CD14-positive monocyte (primary cell): Measurements from ENCODE around the gene ZNF682. TPM values are rescaled to one million over a fixed set of nuclear protein-coding genes. Genes with fewer than 3 reads are reported as not detected.
"Not testable (repeated sequence)": the region's sequence is repeated elsewhere in the genome, so short reads cannot be mapped to it uniquely, and the experiment has no call there.

Experiments
- DNase-seq, 3 donors: peaks; one replicate each; pipeline ENCODE4 v3.0.0-alpha.2; 2011 to 2022
- H2AFZ ChIP-seq: 2 replicates; pipeline ENCODE4 v1.6.0; 2012; ENCODE audit warnings: mild to moderate bottlenecking, low read depth, low read length, inconsistent platforms; ENCODE audit not compliant: insufficient read depth, poor library complexity, severe bottlenecking
- H3K27ac ChIP-seq, 2 donors: 1 replicate in 1 of 2; 2 replicates in 1 of 2; pipeline ENCODE4 v1.5.1; 2012 to 2013; ENCODE audit warnings: low read length in 2 of 2, control low read depth in 1 of 2, inconsistent platforms in 1 of 2, low read depth in 1 of 2, mild to moderate bottlenecking in 1 of 2
- H3K27me3 ChIP-seq, 2 donors: one replicate each; pipeline versions ENCODE4 v1.6.0 to v1.6.1; 2011 to 2013; ENCODE audit warnings: low read length in 2 of 2; ENCODE audit not compliant: control insufficient read depth in 2 of 2, insufficient read depth in 2 of 2
- H3K36me3 ChIP-seq, 2 donors: replicated peaks in 1 of 2; 1 replicate in 1 of 2; 2 replicates in 1 of 2; pipeline versions ENCODE4 v1.5.1 to v1.6.1; 2012 to 2013; ENCODE audit warnings: low read length in 2 of 2, control low read depth in 1 of 2, inconsistent platforms in 1 of 2, mild to moderate bottlenecking in 1 of 2; ENCODE audit not compliant: insufficient read depth in 2 of 2, control insufficient read depth in 1 of 2
- H3K4me1 ChIP-seq, 2 donors: 1 replicate in 1 of 2; 2 replicates in 1 of 2; pipeline versions ENCODE4 v1.5.1 to v1.6.1; 2012 to 2013; ENCODE audit warnings: low read length in 2 of 2, control low read depth in 1 of 2, inconsistent platforms in 1 of 2, mild to moderate bottlenecking in 1 of 2, moderate library complexity in 1 of 2; ENCODE audit not compliant: insufficient read depth in 2 of 2, control insufficient read depth in 1 of 2
- H3K4me2 ChIP-seq: replicated peaks from 2 replicates; pipeline ENCODE3; 2012; ENCODE audit warnings: low read length, moderate library complexity, mild to moderate bottlenecking; ENCODE audit not compliant: poor library complexity, severe bottlenecking; ENCODE audit errors: extremely low read depth
- H3K4me3 ChIP-seq, 3 experiments: fragments of 200-600 bp in 1 of 3; sonication (generic) in 1 of 3; replicated peaks in 1 of 3; 1 replicate in 2 of 3; 2 replicates in 1 of 3; pipeline ENCODE4 v1.5.1; 2011 to 2013; ENCODE audit warnings: low read length in 3 of 3, mild to moderate bottlenecking in 3 of 3, control low read depth in 2 of 3, low read depth in 2 of 3, inconsistent platforms in 1 of 3, moderate library complexity in 1 of 3
- H3K79me2 ChIP-seq: 2 replicates; pipeline ENCODE4 v1.6.0; 2012; ENCODE audit warnings: mild to moderate bottlenecking, control low read depth, inconsistent platforms, low read length, moderate library complexity; ENCODE audit not compliant: insufficient read depth
- H3K9ac ChIP-seq: 2 replicates; pipeline ENCODE4 v1.6.0; 2017; ENCODE audit warnings: low read length, mild to moderate bottlenecking; ENCODE audit not compliant: insufficient read depth, poor library complexity, severe bottlenecking
- H3K9me3 ChIP-seq, 2 donors: replicated peaks in 1 of 2; 1 replicate in 1 of 2; 2 replicates in 1 of 2; pipeline versions ENCODE4 v1.5.1 to v1.6.1; 2012 to 2013; ENCODE audit warnings: low read length in 2 of 2, control low read depth in 1 of 2; ENCODE audit not compliant: control insufficient read depth in 1 of 2, insufficient read depth in 1 of 2
- H4K20me1 ChIP-seq: 2 replicates; pipeline ENCODE4 v1.6.0; 2012; ENCODE audit warnings: mild to moderate bottlenecking, low read length, control low read depth, moderate library complexity; ENCODE audit not compliant: insufficient read depth
- H3K27ac Mint-ChIP-seq, 7 donors: one replicate each; pipeline ENCODE4 v1.8.0; 2020; ENCODE audit warnings: mild to moderate bottlenecking in 7 of 7, mixed read lengths in 7 of 7, moderate library complexity in 6 of 7, inconsistent platforms in 2 of 7
- H3K27me3 Mint-ChIP-seq, 3 donors: one replicate each; pipeline ENCODE4 v1.8.0; 2021 to 2022; ENCODE audit warnings: low read depth in 3 of 3, mild to moderate bottlenecking in 3 of 3, mixed read lengths in 3 of 3, moderate library complexity in 3 of 3, inconsistent platforms in 1 of 3
- H3K36me3 Mint-ChIP-seq, 2 donors: one replicate each; pipeline ENCODE4 v1.8.0; 2020; ENCODE audit warnings: mixed read lengths in 2 of 2, inconsistent platforms in 1 of 2, mild to moderate bottlenecking in 1 of 2
- H3K4me1 Mint-ChIP-seq: one replicate; pipeline ENCODE4 v1.8.0; 2020; ENCODE audit warnings: mild to moderate bottlenecking, mixed read lengths
- H3K4me3 Mint-ChIP-seq, 2 donors: one replicate each; pipeline ENCODE4 v1.8.0; 2020; ENCODE audit warnings: mild to moderate bottlenecking in 2 of 2, mixed read lengths in 2 of 2, moderate library complexity in 1 of 2
- H3K9me3 Mint-ChIP-seq, 7 donors: one replicate each; pipeline ENCODE4 v1.8.0; 2020 to 2022; ENCODE audit warnings: mixed read lengths in 7 of 7, mild to moderate bottlenecking in 6 of 7, moderate library complexity in 6 of 7, inconsistent platforms in 2 of 7
- WGBS: methylation state at CpG from one replicate; pipeline ENCODE4 v1.1.5; 2013; ENCODE audit warnings: missing lambda C conversion rate; ENCODE audit not compliant: insufficient coverage; 5-methylcytosine and 5-hydroxymethylcytosine counted together
- intact Hi-C, 2 donors: fragments of 100-400 bp; cut with micrococcal nuclease; formaldehyde crosslinking; loops; one replicate each; pipeline versions ENCODE4 v1.15.0 to v1.15.1; 2023
- polyA plus RNA-seq, 3 donors: library from polyadenylated mRNA; depleted of rRNA in 1 of 3; unstranded in 2 of 3; stranded (reverse) in 1 of 3; fragments of 300-500 nt in 2 of 3; fragments of >200 nt in 1 of 3; fragmentation: Illumina TruSeq in 2 of 3; gene quantifications; 1 replicate in 2 of 3; 2 replicates in 1 of 3; pipeline ENCODE4 v1.2.3, GENCODE V29; 2012 to 2021
- TF ChIP-seq, protein P1 (sequence below): fragments of 200-600 bp; IDR thresholded peaks from one replicate; pipeline ENCODE4 v1.8.0; 2022; ENCODE audit warnings: antibody characterized with exemption, mild to moderate bottlenecking

The ZNF682 gene
- polyA plus RNA-seq, 3 donors, result 0.48 to 1.7 TPM; not detected in 1

- intact Hi-C loops, result no loop called here
- TF ChIP-seq, protein P1, sequence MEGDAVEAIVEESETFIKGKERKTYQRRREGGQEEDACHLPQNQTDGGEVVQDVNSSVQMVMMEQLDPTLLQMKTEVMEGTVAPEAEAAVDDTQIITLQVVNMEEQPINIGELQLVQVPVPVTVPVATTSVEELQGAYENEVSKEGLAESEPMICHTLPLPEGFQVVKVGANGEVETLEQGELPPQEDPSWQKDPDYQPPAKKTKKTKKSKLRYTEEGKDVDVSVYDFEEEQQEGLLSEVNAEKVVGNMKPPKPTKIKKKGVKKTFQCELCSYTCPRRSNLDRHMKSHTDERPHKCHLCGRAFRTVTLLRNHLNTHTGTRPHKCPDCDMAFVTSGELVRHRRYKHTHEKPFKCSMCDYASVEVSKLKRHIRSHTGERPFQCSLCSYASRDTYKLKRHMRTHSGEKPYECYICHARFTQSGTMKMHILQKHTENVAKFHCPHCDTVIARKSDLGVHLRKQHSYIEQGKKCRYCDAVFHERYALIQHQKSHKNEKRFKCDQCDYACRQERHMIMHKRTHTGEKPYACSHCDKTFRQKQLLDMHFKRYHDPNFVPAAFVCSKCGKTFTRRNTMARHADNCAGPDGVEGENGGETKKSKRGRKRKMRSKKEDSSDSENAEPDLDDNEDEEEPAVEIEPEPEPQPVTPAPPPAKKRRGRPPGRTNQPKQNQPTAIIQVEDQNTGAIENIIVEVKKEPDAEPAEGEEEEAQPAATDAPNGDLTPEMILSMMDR, result no peak
- Histone ChIP-seq H3K36me3 (no peaks in the 10 kb centered on the region), H3K9me3 (peaks cover 74 to 76% of the 10 kb centered on the region in 2 donors), H4K20me1 (no peaks in the 10 kb centered on the region), H3K27ac (no peak overlapping the region), H3K4me1 (peaks cover 4% of the 10 kb centered on the region in 2 donors), H2AFZ (no peak overlapping the region), H3K9ac (no peak overlapping the region), H3K4me3 (no peak overlapping the region), H3K4me2 (no peak overlapping the region), H3K79me2 (no peaks in the 10 kb centered on the region), H3K27me3 (no peaks in the 10 kb centered on the region)
- Mint-ChIP-seq H3K27ac (peak overlapping the region in 1 of 7 donors; percentile 68), H3K4me3 (no peak overlapping the region), H3K36me3 (no peaks in the 10 kb centered on the region), H3K27me3 (peaks cover 0 to 5% (median 4%) of the 10 kb centered on the region in 3 donors), H3K9me3 (peaks cover 45 to 92% (median 81%) of the 10 kb centered on the region in 7 donors), H3K4me1 (peaks cover 4% of the 10 kb centered on the region)
- no peak for DNase-seq
- no CpG with 5 or more reads among the region's 5 CpGs for WGBS
Measured at GRCh38 chr19:20072936-20073335, 33.6 kb upstream of the ZNF682 start.

- H3K36me3 ChIP-seq, result no peaks in the 10 kb centered on the region
- no peak overlapping the region for H3K4me2 ChIP-seq
- Mint-ChIP-seq H3K36me3 (no peaks in the 10 kb centered on the region), H3K27ac (no peak overlapping the region), H3K27me3 (peaks cover 0 to 7% (median 6%) of the 10 kb centered on the region in 3 donors), H3K4me3 (no peak overlapping the region), H3K9me3 (peaks cover 50 to 87% (median 78%) of the 10 kb centered on the region in 7 donors), H3K4me1 (no peaks in the 10 kb centered on the region)
- H3K79me2 ChIP-seq, result no peaks in the 10 kb centered on the region
- H3K4me3 ChIP-seq, result no peak overlapping the region
- TF ChIP-seq, protein P1, result no peak
- peaks cover 68 to 81% of the 10 kb centered on the region in 2 donors for H3K9me3 ChIP-seq
- 67% methylated on average over 1 of the region's 2 CpGs for whole genome bisulfite sequencing
- no peaks in the 10 kb centered on the region for H3K4me1 ChIP-seq
- H2AFZ ChIP-seq, result no peak overlapping the region
- H4K20me1 ChIP-seq, result no peaks in the 10 kb centered on the region
- H3K27ac ChIP-seq, result no peak overlapping the region
- H3K9ac ChIP-seq, result no peak overlapping the region
- H3K27me3 ChIP-seq, result no peaks in the 10 kb centered on the region
- intact Hi-C loops, result no loop called here
- no peak for DNase-seq
Measured at GRCh38 chr19:20070691-20071090, 31.4 kb upstream of the ZNF682 start.

DNA sequence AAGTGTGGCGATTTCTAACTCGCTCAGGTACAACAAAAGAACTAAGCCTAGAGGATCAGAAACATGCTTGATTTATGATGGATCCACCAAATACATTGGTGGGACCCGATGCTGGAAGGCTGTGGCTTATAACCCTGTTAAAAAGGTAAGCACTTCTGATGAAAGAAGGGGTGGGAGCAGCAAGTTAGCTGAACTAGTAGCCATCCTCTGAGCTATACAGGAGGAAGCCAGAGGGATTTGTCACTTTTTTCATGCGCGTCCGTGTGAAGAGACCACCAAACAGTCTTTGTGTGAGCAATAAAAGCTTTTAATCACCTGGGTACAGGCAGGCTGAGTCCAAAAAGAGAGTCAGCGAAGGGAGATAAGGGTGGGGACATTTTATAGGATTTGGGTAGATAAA is 29.3 kb upstream of the ZNF682 start:
- DNase-seq, H4K20me1 ChIP-seq, H3K36me3 Mint-ChIP-seq, H2AFZ ChIP-seq, H3K27me3 Mint-ChIP-seq, H3K27ac Mint-ChIP-seq, H3K79me2 ChIP-seq, H3K27ac ChIP-seq, H3K27me3 ChIP-seq, H3K36me3 ChIP-seq, H3K4me3 Mint-ChIP-seq, intact Hi-C loops, H3K4me1 Mint-ChIP-seq, H3K4me2 ChIP-seq, H3K9ac ChIP-seq, H3K4me1 ChIP-seq, H3K4me3 ChIP-seq: not testable (repeated sequence)
- WGBS, result 42% methylated on average over 6 of the region's 7 CpGs
- peaks cover 46 to 81% (median 76%) of the 10 kb centered on the region in 7 donors for H3K9me3 Mint-ChIP-seq
- peaks cover 50 to 64% of the 10 kb centered on the region in 2 donors for H3K9me3 ChIP-seq
